Suprapubic skin (tissue), 4 donors: ENCODE data around the gene AAK1.

Source experiments
- CTCF ChIP-seq, 2 donors: fragments of 200-600 bp in 1 of 2; fragments of 450-650 bp in 1 of 2; sonication (generic) in 1 of 2; IDR thresholded peaks; one replicate each; pipeline ENCODE4 v1.5.1; 2016 to 2019; ENCODE audit warnings: antibody characterized with exemption in 2 of 2, mild to moderate bottlenecking in 1 of 2, moderate library complexity in 1 of 2
- EP300 ChIP-seq: sonication (generic); formaldehyde crosslinking; IDR thresholded peaks from one replicate; pipeline ENCODE4 v1.6.1; 2017; ENCODE audit warnings: antibody characterized with exemption
- POLR2A ChIP-seq, 2 donors: fragments of 450-650 bp; IDR thresholded peaks; one replicate each; pipeline ENCODE4 v1.6.1; 2017; ENCODE audit warnings: antibody characterized with exemption in 2 of 2, mild to moderate bottlenecking in 2 of 2, moderate library complexity in 2 of 2
- POLR2AphosphoS5 ChIP-seq, 3 donors: sonication (generic); formaldehyde crosslinking; IDR thresholded peaks; one replicate each; pipeline ENCODE4 v1.6.1; 2017; ENCODE audit warnings: antibody characterized with exemption in 3 of 3

DNA sequence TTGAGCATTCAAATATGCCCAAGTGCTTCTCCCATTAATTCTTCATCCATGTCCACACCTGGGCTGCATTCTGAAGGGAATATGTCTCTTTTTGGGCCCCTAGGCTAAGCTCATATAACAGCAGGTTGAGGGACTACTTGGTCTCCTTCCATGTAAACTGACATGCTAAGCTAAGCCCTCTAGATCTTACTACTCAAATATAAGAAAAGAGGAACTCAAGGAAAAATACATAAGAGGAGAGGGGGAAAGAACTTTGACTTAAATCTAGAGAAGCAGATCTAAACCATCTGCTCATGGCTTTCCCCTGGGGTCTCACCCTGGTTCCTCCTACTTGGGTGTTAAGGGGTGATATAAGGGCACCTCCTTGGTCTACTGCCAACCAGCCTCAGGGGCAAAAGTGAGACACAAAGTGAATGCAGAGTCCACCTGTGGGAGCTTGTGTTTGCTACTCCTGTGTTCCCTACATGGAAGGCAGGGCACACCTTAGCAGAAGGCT lies 186.5 kb downstream of the AAK1 start:
- TF ChIP-seq POLR2AphosphoS5 (IDR thresholded peaks at IDR 0.05) (no peak), CTCF (IDR thresholded peaks at IDR 0.05) (no peak), POLR2A (IDR thresholded peaks at IDR 0.05) (no peak), EP300 (no peak)
